T-helper 17 cell (primary cell): ENCODE results near the gene UBXN1. TPM values are rescaled to one million over a fixed set of nuclear protein-coding genes. Genes with fewer than 3 reads are reported as not detected.

Experiments
- ATAC-seq: fragments of 150-1000 bp; cut with Tn5 transposase; 2 replicates; pipeline ENCODE4 v1.10.0; 2021; ENCODE audit warnings: mild to moderate bottlenecking, moderate library complexity
- DNase-seq, 3 donors: peaks; one replicate each; pipeline versions ENCODE4 v3.0.0 to v3.0.0-alpha.2; 2020 to 2021
- H3K9me3 ChIP-seq: one replicate; pipeline ENCODE4 v1.7.0; 2013; ENCODE audit warnings: low read length, mild to moderate bottlenecking; ENCODE audit not compliant: control insufficient read depth, poor library complexity, severe bottlenecking
- H3K27ac Mint-ChIP-seq: one replicate; pipeline ENCODE4 v1.8.0; 2022; ENCODE audit warnings: mild to moderate bottlenecking, moderate library complexity, mixed read lengths
- H3K27me3 Mint-ChIP-seq: one replicate; pipeline ENCODE4 v1.8.0; 2022; ENCODE audit warnings: mixed read lengths
- H3K36me3 Mint-ChIP-seq: one replicate; pipeline ENCODE4 v1.8.0; 2022; ENCODE audit warnings: low read depth, mixed read lengths
- H3K4me1 Mint-ChIP-seq: one replicate; pipeline ENCODE4 v1.8.0; 2022; ENCODE audit warnings: mild to moderate bottlenecking, mixed read lengths
- H3K4me3 Mint-ChIP-seq: one replicate; pipeline ENCODE4 v1.8.0; 2022; ENCODE audit warnings: mild to moderate bottlenecking, moderate library complexity, mixed read lengths
- total RNA-seq, 4 donors: library from RNA in 2 of 4; stranded (reverse) in 2 of 4; gene quantifications; one replicate each; pipeline ENCODE4 v1.2.3 and lab custom pipeline; 2022 to 2026

Gene UBXN1
- total RNA-seq, 2 donors from 2014 or later = 195 to 203 TPM

GRCh38 chr11:62716206-62716605, 37.3 kb upstream of the UBXN1 start:
- peaks cover 32% of the 10 kb centered on the region for H3K4me1 Mint-ChIP-seq
- ATAC-seq = no peak
- DNase-seq = no peak
- H3K27me3 Mint-ChIP-seq = no peaks in the 10 kb centered on the region
- H3K36me3 Mint-ChIP-seq = peaks cover 3% of the 10 kb centered on the region
- peak overlapping the region; percentile 62 for H3K27ac Mint-ChIP-seq
- no peaks in the 10 kb centered on the region for H3K9me3 ChIP-seq
- H3K4me3 Mint-ChIP-seq = no peak overlapping the region

GRCh38 chr11:62715150-62716130, 36.6 kb upstream of the UBXN1 start:
- ATAC-seq (no peak), DNase-seq (no peak)
- no peaks in the 10 kb centered on the region for H3K27me3 Mint-ChIP-seq
- H3K27ac Mint-ChIP-seq = peak overlapping the region; percentile 91
- peaks cover 3% of the 10 kb centered on the region for H3K36me3 Mint-ChIP-seq
- peaks cover 32% of the 10 kb centered on the region for H3K4me1 Mint-ChIP-seq
- H3K4me3 Mint-ChIP-seq = no peak overlapping the region
- H3K9me3 ChIP-seq = no peaks in the 10 kb centered on the region

GRCh38 chr11:62713343-62713742, 34.5 kb upstream of the UBXN1 start:
- Mint-ChIP-seq H3K27ac (peak overlapping the region; percentile 91), H3K4me3 (no peak overlapping the region), H3K27me3 (no peaks in the 10 kb centered on the region), H3K4me1 (peaks cover 39% of the 10 kb centered on the region), H3K36me3 (no peaks in the 10 kb centered on the region)
- no peaks in the 10 kb centered on the region for H3K9me3 ChIP-seq
- ATAC-seq = no peak
- no peak for DNase-seq

GRCh38 chr11:62712861-62713260, 34.0 kb upstream of the UBXN1 start:
- no peaks in the 10 kb centered on the region for H3K9me3 ChIP-seq
- ATAC-seq = no peak
- H3K27me3 Mint-ChIP-seq = no peaks in the 10 kb centered on the region
- no peaks in the 10 kb centered on the region for H3K36me3 Mint-ChIP-seq
- peak overlapping the region; percentile 91 for H3K27ac Mint-ChIP-seq
- DNase-seq = no peak
- no peak overlapping the region for H3K4me3 Mint-ChIP-seq
- H3K4me1 Mint-ChIP-seq = peaks cover 40% of the 10 kb centered on the region

GRCh38 chr11:62712276-62712812, 33.5 kb upstream of the UBXN1 start:
- Mint-ChIP-seq H3K4me1 (peaks cover 41% of the 10 kb centered on the region), H3K4me3 (no peak overlapping the region), H3K27me3 (no peaks in the 10 kb centered on the region), H3K27ac (peak overlapping the region; percentile 91), H3K36me3 (no peaks in the 10 kb centered on the region)
- no peak for DNase-seq
- no peak for ATAC-seq
- H3K9me3 ChIP-seq = no peaks in the 10 kb centered on the region

GRCh38 chr11:62710001-62710345, 31.1 kb upstream of the UBXN1 start:
- DNase-seq = peak in 1 of 3 donors; percentile 20
- Mint-ChIP-seq H3K36me3 (no peaks in the 10 kb centered on the region), H3K4me1 (peaks cover 43% of the 10 kb centered on the region), H3K27ac (peak overlapping the region; percentile 100), H3K4me3 (peak overlapping the region; percentile 97), H3K27me3 (no peaks in the 10 kb centered on the region)
- no peak for ATAC-seq
- no peaks in the 10 kb centered on the region for H3K9me3 ChIP-seq

GRCh38 chr11:62709247-62710000, 30.6 kb upstream of the UBXN1 start:
- DNase-seq = peak; percentile 83 to 93 (median 90)
- Mint-ChIP-seq H3K4me1 (peaks cover 41% of the 10 kb centered on the region), H3K27ac (peak overlapping the region; percentile 100), H3K4me3 (peak overlapping the region; percentile 97), H3K27me3 (no peaks in the 10 kb centered on the region), H3K36me3 (no peaks in the 10 kb centered on the region)
- peak; percentile 83 for ATAC-seq
- no peaks in the 10 kb centered on the region for H3K9me3 ChIP-seq

- no peaks in the 10 kb centered on the region for H3K27me3 Mint-ChIP-seq
- ATAC-seq = peak; percentile 22
- peak overlapping the region; percentile 97 for H3K4me3 Mint-ChIP-seq
- H3K27ac Mint-ChIP-seq = peak overlapping the region; percentile 100
- peak; percentile 26 to 33 (median 26) for DNase-seq
- no peaks in the 10 kb centered on the region for H3K9me3 ChIP-seq
- H3K4me1 Mint-ChIP-seq = peaks cover 38% of the 10 kb centered on the region
- no peaks in the 10 kb centered on the region for H3K36me3 Mint-ChIP-seq
Measured at GRCh38 chr11:62708793-62709192, 29.9 kb upstream of the UBXN1 start.

- no peaks in the 10 kb centered on the region for H3K9me3 ChIP-seq
- peaks cover 35% of the 10 kb centered on the region for H3K4me1 Mint-ChIP-seq
- H3K27me3 Mint-ChIP-seq = no peaks in the 10 kb centered on the region
- DNase-seq = no peak
- H3K4me3 Mint-ChIP-seq = peak overlapping the region; percentile 97
- no peaks in the 10 kb centered on the region for H3K36me3 Mint-ChIP-seq
- ATAC-seq = no peak
- H3K27ac Mint-ChIP-seq = peak overlapping the region; percentile 100
Measured at GRCh38 chr11:62708392-62708791, 29.5 kb upstream of the UBXN1 start.

GRCh38 chr11:62707277-62707861, 28.5 kb upstream of the UBXN1 start, which contains the start of the genes BSCL2 and GNG3:
TSS of gene BSCL2 (minus strand) at chr11:62707424. CDS start at chr11:62707195, 229 bp downstream.
TSS of gene GNG3 (plus strand) at chr11:62707676. CDS start at chr11:62708296, 620 bp downstream.
- Mint-ChIP-seq H3K4me3 (peak within 1 kb of the TSS; percentile 97), H3K27ac (peak within 1 kb of the TSS; percentile 100), H3K27me3 (no peaks in the 10 kb centered on the region), H3K36me3 (no peaks in the 10 kb centered on the region), H3K4me1 (peaks cover 29% of the 10 kb centered on the region)
- H3K9me3 ChIP-seq = no peaks in the 10 kb centered on the region
- ATAC-seq (no peak), DNase-seq (no peak)

- DNase-seq (no peak), ATAC-seq (no peak)
- Mint-ChIP-seq H3K27ac (no peak overlapping the region), H3K4me3 (peak overlapping the region; percentile 97), H3K36me3 (no peaks in the 10 kb centered on the region), H3K27me3 (no peaks in the 10 kb centered on the region), H3K4me1 (peaks cover 29% of the 10 kb centered on the region)
- no peaks in the 10 kb centered on the region for H3K9me3 ChIP-seq
Measured at GRCh38 chr11:62706850-62707247, 28.0 kb upstream of the UBXN1 start.

- peak; percentile 91 to 96 (median 95) for DNase-seq
- H3K9me3 ChIP-seq = no peaks in the 10 kb centered on the region
- peak; percentile 70 for ATAC-seq
- peak overlapping the region; percentile 97 for H3K4me3 Mint-ChIP-seq
- no peaks in the 10 kb centered on the region for H3K36me3 Mint-ChIP-seq
- H3K4me1 Mint-ChIP-seq = peaks cover 29% of the 10 kb centered on the region
- peak overlapping the region; percentile 88 for H3K27ac Mint-ChIP-seq
- H3K27me3 Mint-ChIP-seq = no peaks in the 10 kb centered on the region
Measured at GRCh38 chr11:62705880-62706849, 27.3 kb upstream of the UBXN1 start.
